GM10266 (cell line): ENCODE data around the gene PSMA4.
"Not testable (repeated sequence)": the region's sequence is repeated elsewhere in the genome, so short reads cannot be mapped to it uniquely, and the experiment has no call there.

Source experiments
- DNase-seq: peaks from one replicate; pipeline ENCODE4 v3.0.0; 2012; ENCODE audit errors: extremely low spot score
- CTCF ChIP-seq: IDR thresholded peaks from 2 replicates; pipeline ENCODE4 v1.5.1; 2012; ENCODE audit warnings: mild to moderate bottlenecking, low read depth; ENCODE audit not compliant: control insufficient read depth, insufficient read depth; ENCODE audit errors: missing control alignments

PSMA4 gene

GRCh38 chr15:78552597-78552996, 12.4 kb downstream of the PSMA4 start:
- DNase-seq = no peak
- no peak for TF ChIP-seq CTCF

- not testable (repeated sequence) for DNase-seq
These were observed 20.0 kb downstream of the PSMA4 start for GRCh38 chr15:78560201-78560600.

GRCh38 chr15:78561490-78561889, 21.2 kb downstream of the PSMA4 start:
- no peak for DNase-seq

GRCh38 chr15:78563092-78563491, 22.8 kb downstream of the PSMA4 start:
- no peak for TF ChIP-seq CTCF
- no peak for DNase-seq

More at GRCh38 chr15:78561490-78561889, 21.2 kb downstream of the PSMA4 start:
- TF ChIP-seq CTCF = no peak

GRCh38 chr15:78564743-78565096, 24.5 kb downstream of the PSMA4 start:
- TF ChIP-seq CTCF = no peak
- DNase-seq = no peak

- peak; percentile 82 for DNase-seq
- TF ChIP-seq CTCF = no peak
These were observed 25.1 kb downstream of the PSMA4 start, which contains the start of gene CHRNA5 for GRCh38 chr15:78565097-78565950. Gene CHRNA5, plus strand, starts transcription at chr15:78565520. Its CDS starts 200 bp downstream, at chr15:78565720.

- TF ChIP-seq CTCF = no peak
- DNase-seq = peak; percentile 43
These were observed 25.9 kb downstream of the PSMA4 start for GRCh38 chr15:78565951-78566774.
